ENCODE results near the gene KCNIP3.

The KCNIP3 gene

DNA sequence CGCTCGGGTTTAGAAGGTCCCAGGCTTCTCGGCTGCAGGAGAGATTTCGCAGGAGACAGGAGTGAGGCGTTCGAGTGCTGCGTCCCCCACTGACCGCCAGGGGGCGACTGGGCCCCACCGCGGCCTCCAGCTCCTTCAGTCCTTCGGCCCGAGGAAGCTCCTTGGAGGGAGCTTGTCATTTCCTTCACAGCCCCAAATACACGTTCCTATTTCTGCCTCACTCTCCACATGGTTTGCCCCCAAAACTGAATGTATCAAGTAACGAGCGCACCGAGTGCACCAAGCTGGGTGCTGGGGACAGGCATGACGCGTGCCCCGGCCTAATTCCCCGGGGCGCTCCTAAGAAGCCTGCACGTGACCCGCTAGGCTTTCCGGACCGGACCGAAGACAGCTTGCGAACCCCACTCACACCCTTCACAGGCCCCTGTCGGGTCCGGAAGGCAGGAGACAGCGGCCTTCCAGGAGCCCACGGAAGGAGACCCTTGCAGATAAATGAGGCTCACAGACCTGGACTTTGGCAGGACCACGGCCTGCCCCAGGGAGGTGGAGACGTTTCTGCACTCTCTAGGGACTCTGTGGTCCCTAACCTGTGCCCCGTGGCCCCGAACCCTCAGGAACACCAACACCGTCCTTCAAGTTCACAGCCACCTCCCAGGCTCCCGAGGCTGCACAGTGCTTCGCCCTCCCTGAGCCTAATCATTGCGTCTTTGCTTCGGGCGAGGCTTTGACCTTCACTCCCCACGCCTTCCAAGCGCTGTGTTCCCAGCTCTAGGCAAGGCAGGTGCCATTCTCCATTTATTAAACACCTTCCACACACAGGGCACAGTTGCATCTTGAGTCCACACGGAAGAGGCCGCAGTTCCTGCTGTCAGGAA is 92.3 kb downstream of the KCNIP3 start:
- TF ChIP-seq CTCF (conservative IDR thresholded peaks at IDR 0.05; ENCODE audit: low read length), result peak; percentile 92
- no peak overlapping the region for H3K4me3 ChIP-seq (ENCODE audit: low read length)
- DNase-seq (ENCODE audit: low read depth), result peak; percentile 64

DNA sequence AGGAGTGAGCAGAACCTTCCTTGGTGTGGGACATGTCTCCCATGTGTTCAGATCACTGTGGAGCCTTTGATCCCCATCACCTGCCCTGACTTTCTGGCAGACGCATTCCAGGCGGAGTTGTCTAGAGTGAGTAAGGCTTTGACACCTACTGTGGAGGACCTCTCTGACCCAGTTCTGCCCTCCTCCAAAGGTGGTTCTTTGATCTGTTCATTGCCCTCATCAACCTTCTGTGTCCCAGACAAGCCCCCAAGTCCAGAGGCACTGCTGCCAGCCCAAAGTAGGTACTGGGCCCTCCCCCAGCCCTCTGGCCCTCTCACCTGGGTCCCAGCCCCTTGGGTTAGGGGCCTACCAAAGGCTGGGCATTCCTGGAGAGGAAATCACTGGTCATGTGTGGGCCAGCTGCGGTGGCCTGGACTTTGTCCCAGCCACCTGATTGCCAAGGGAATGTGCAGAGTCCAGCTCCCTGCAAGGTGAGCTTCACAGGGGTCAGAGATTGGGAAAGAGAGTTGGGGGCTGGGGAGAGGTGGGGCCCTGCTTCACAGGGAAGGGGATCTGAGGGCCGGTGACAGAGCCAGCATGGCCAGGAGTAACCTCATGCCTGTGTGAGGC is 93.2 kb downstream of the KCNIP3 start:
- TF ChIP-seq CTCF (conservative IDR thresholded peaks at IDR 0.05; ENCODE audit: low read length), result no peak
- no peak for DNase-seq (ENCODE audit: low read depth)
- H3K4me3 ChIP-seq (ENCODE audit: low read length), result no peak overlapping the region

- DNase-seq (ENCODE audit: low read depth), result no peak
- no peak for TF ChIP-seq CTCF (conservative IDR thresholded peaks at IDR 0.05; ENCODE audit: low read length)
- H3K4me3 ChIP-seq (ENCODE audit: low read length), result no peak overlapping the region
Observed at GRCh38 chr2:95390881-95391321, 93.8 kb downstream of the KCNIP3 start.

DNA sequence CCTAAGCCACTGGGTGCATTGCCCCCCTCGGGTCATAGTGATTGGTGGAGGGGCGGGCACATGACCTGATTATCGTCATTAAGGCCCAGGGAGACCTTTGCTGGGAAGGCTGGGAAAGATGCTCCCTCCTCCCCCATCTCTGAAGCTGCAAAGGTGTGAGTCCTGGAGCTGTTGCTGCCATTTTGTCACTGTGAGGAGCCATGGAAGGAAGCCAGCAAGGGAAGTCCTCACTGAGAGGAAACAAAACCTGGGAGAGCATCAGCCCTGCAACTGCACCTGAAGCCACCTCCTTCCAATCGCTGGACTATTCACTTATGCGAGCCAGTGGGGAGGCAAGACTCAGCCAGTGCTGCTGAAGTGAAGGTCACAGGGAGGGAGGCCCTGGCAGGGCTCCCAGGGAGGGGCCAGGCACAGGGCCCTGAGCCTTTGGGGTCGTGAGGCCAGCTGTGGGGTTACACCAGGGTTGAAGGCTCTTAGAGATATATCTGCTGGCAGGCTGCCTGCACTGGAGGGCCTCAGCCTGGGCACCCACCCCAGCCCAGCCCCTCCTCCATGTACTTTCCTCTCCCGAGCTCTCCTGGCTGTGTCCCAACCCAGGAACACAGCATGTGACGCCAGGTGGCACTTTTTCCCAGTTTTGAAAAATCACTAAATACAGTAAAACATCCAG is 94.6 kb downstream of the KCNIP3 start:
- TF ChIP-seq CTCF (conservative IDR thresholded peaks at IDR 0.05; ENCODE audit: low read length), result no peak
- DNase-seq (ENCODE audit: low read depth), result no peak
- H3K4me3 ChIP-seq (ENCODE audit: low read length), result no peak overlapping the region

GRCh38 chr2:95392320-95392719 is 95.2 kb downstream of the KCNIP3 start:
- TF ChIP-seq CTCF (conservative IDR thresholded peaks at IDR 0.05; ENCODE audit: low read length), result no peak
- no peak overlapping the region for H3K4me3 ChIP-seq (ENCODE audit: low read length)
- no peak for DNase-seq (ENCODE audit: low read depth)

- H3K4me3 ChIP-seq (ENCODE audit: low read length), result no peak overlapping the region
- no peak for DNase-seq (ENCODE audit: low read depth)
- TF ChIP-seq CTCF (conservative IDR thresholded peaks at IDR 0.05; ENCODE audit: low read length), result 0 out of 2 replicates have a peak, but pooled peaks have one; percentile 5
Observed at GRCh38 chr2:95392730-95393455, 95.7 kb downstream of the KCNIP3 start.

Measured in AG10803 (cell line).